Natural killer cell (primary cell): ENCODE results near the gene CDC73. TPM values are rescaled to one million over a fixed set of nuclear protein-coding genes. Genes with fewer than 3 reads are reported as not detected.

Experiments
- total RNA-seq, 4 donors: library from RNA; stranded (reverse); fragments of 120-200 nt in 1 of 4; gene quantifications; one replicate each; pipeline versions ENCODE4 v1.2.3 to v1.2.4, GENCODE V29; 2013 to 2022

The CDC73 gene
- total RNA-seq, 3 donors from 2014 or later (not counting 1 experiment from before 2014, with no cell fraction given), result 73.2 to 86.0 (median 82.6) TPM

Other genes starting within 250 kb of the CDC73 start
- 10 to 100 TPM; 44.3 to 53.9 (median 51.9) TPM for gene UCHL5, start 62.7 kb upstream of the CDC73 start, total RNA-seq
- gene RO60, start 62.4 kb upstream of the CDC73 start, total RNA-seq, result 10 to 100 TPM; 74.3 to 95.5 (median 78.9) TPM
- gene GLRX2, start 16.6 kb upstream of the CDC73 start, total RNA-seq, result 10 to 100 TPM in 1 of 3 donors, 1 to 10 TPM in 2; 7.7 to 11.3 (median 9.5) TPM
- gene B3GALT2, start 64.6 kb downstream of the CDC73 start, total RNA-seq, result not detected